Upper lobe of right lung (tissue), 1 donor: ENCODE data around the gene PRKCA. TPM values are rescaled to one million over a fixed set of nuclear protein-coding genes. Genes with fewer than 3 reads are reported as not detected.

ENCODE experiments used
- ATAC-seq: fragments of 200-7000 bp; cut with Tn5 transposase; one replicate; pipeline ENCODE4 v1.9.1; 2020; ENCODE audit warnings: mild to moderate bottlenecking, moderate library complexity
- DNase-seq: peaks from one replicate; pipeline ENCODE4 v3.0.0-alpha.2; 2020
- H3K27ac ChIP-seq: fragments of 200-600 bp; one replicate; pipeline ENCODE4 v1.8.0; 2022
- H3K27me3 ChIP-seq: fragments of 200-600 bp; one replicate; pipeline ENCODE4 v1.8.0; 2022; ENCODE audit warnings: mild to moderate bottlenecking
- H3K36me3 ChIP-seq: fragments of 200-600 bp; one replicate; pipeline ENCODE4 v1.8.0; 2022
- H3K4me1 ChIP-seq: fragments of 200-600 bp; one replicate; pipeline ENCODE4 v1.8.0; 2022
- H3K4me3 ChIP-seq: fragments of 200-600 bp; one replicate; pipeline ENCODE4 v1.8.0; 2022; ENCODE audit warnings: mild to moderate bottlenecking
- H3K9me3 ChIP-seq: fragments of 200-600 bp; one replicate; pipeline ENCODE4 v1.8.0; 2022
- intact Hi-C: fragments of 100-400 bp; cut with DNase I; formaldehyde crosslinking; loops from one replicate; pipeline ENCODE4 v1.11.0; 2022
- total RNA-seq: library from RNA; stranded (reverse); fragmentation: NEBNext Ultra II Directional; extraction: Animal tissue kit (Norgen Biotek cat#: 25700); gene quantifications from one replicate; pipeline ENCODE4 v1.2.1, GENCODE V29; 2021
- TF ChIP-seq, protein P1 (sequence below): fragments of 200-600 bp; IDR thresholded peaks from one replicate; pipeline ENCODE4 v1.8.0; 2022; ENCODE audit warnings: antibody characterized with exemption
- donor health status: DM: no; HTN: yes; CAD: no; lungs with severe emphysema.

PRKCA gene
- total RNA-seq, 1 donor from 2014 or later = 43.4 TPM

- Histone ChIP-seq H3K9me3 (no peaks in the 10 kb centered on the region), H3K4me3 (no peak overlapping the region), H3K27ac (no peak overlapping the region), H3K27me3 (no peaks in the 10 kb centered on the region), H3K36me3 (no peaks in the 10 kb centered on the region), H3K4me1 (peaks cover 9% of the 10 kb centered on the region)
- DNase-seq = no peak
- TF ChIP-seq, protein P1, sequence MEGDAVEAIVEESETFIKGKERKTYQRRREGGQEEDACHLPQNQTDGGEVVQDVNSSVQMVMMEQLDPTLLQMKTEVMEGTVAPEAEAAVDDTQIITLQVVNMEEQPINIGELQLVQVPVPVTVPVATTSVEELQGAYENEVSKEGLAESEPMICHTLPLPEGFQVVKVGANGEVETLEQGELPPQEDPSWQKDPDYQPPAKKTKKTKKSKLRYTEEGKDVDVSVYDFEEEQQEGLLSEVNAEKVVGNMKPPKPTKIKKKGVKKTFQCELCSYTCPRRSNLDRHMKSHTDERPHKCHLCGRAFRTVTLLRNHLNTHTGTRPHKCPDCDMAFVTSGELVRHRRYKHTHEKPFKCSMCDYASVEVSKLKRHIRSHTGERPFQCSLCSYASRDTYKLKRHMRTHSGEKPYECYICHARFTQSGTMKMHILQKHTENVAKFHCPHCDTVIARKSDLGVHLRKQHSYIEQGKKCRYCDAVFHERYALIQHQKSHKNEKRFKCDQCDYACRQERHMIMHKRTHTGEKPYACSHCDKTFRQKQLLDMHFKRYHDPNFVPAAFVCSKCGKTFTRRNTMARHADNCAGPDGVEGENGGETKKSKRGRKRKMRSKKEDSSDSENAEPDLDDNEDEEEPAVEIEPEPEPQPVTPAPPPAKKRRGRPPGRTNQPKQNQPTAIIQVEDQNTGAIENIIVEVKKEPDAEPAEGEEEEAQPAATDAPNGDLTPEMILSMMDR = no peak
- intact Hi-C loops = no loop called here
- ATAC-seq = no peak
Measured at GRCh38 chr17:66541461-66542128, 239.2 kb downstream of the PRKCA start.

DNA sequence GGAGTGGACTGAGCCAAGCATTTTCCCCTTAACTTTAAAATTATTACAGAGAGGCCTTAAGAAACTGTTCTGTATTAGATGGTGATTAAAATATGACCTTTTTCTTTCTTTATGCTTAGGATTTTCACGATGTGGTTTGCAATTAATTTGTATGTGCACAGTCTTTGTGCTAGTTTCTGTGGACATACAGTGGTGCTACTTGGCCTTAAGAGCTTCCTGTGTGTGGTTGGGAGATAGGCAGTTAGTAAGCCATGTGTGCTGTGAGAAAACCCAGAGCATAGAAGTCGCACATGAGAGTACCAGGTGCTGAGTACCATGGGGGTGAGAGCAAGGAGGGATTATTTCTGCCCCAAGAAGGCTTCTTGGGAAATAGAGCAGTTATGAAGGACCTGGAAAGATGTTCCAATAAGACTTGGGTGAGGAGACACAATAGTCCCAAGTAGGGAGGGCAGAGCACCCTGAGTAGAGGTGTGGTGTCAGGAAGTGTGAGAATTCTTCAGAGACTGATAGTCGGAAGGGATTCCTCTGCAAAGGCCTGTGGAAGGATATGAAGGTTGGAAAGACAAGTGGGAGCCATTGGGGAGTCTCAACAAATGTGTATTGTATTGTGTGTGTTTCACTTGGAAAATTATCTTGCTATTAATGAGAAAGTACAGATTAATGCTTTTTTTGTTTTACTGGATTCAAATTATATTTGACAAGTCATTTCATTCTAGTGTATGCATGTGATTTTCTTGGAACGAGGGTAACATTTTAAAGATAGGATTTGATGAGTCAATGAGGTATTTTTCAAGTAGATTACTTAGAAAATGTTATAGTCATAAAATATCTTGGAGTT, 239.9 kb downstream of the PRKCA start:
- Histone ChIP-seq H3K4me3 (no peak overlapping the region), H3K4me1 (peaks cover 9% of the 10 kb centered on the region), H3K36me3 (no peaks in the 10 kb centered on the region), H3K27me3 (no peaks in the 10 kb centered on the region), H3K9me3 (no peaks in the 10 kb centered on the region), H3K27ac (no peak overlapping the region)
- DNase-seq (no peak), ATAC-seq (peak; percentile 52)
- TF ChIP-seq, protein P1 = no peak
- intact Hi-C loops = no loop called here

DNA sequence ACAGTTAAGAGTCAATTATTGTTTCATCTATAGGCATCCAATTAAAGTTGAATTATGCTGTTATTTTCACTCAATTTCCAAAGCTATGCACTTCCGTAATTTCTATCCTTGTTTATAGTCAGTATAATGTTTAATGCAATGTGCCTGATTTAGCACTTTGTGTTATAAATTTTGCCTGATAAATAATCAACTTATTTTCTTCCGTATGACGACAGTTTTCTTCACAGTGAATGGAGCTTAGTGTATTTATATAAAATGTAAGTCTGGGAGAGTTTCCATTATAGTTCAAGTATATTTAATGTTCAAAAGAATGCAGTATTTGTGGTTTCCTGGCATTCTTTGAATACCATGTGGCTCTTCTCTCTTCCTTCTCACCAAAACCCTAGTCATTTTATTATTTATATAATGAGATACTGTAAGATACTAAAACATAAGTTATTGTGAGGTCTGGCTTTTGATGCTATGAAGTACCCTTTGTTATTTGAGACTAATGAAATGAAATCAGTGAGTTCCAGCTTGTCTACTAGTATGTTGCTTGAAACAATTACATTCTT, 240.6 kb downstream of the PRKCA start:
- no peaks in the 10 kb centered on the region for H3K9me3 ChIP-seq
- H3K36me3 ChIP-seq = no peaks in the 10 kb centered on the region
- TF ChIP-seq, protein P1 = no peak
- H3K27me3 ChIP-seq = no peaks in the 10 kb centered on the region
- H3K27ac ChIP-seq = no peak overlapping the region
- no peak for ATAC-seq
- no peak for DNase-seq
- intact Hi-C loops = no loop called here
- H3K4me3 ChIP-seq = no peak overlapping the region
- peaks cover 16% of the 10 kb centered on the region for H3K4me1 ChIP-seq

GRCh38 chr17:66543526-66543925, 241.1 kb downstream of the PRKCA start:
- intact Hi-C loops = no loop called here
- Histone ChIP-seq H3K27me3 (no peaks in the 10 kb centered on the region), H3K36me3 (no peaks in the 10 kb centered on the region), H3K4me3 (no peak overlapping the region), H3K9me3 (no peaks in the 10 kb centered on the region), H3K27ac (no peak overlapping the region), H3K4me1 (peaks cover 21% of the 10 kb centered on the region)
- DNase-seq (no peak), ATAC-seq (no peak)
- TF ChIP-seq, protein P1 = no peak

DNA sequence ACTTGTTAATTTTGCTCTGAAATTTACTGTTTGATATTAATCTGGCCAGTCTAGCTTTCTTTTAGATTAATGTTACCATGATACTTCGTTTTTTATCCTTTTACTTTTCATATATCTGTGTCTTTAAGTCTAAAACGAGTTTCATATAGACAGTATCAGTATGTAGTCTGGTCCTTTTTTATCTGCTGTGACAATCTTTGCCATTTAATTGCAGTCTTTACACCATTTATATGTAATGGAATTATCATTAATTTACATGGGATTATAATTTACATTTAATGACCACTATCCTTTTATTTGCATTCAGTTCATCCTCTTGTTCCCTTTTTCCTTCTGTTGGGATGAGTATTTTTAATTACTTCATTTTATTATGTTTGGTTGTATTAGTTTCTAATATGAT, 243.5 kb downstream of the PRKCA start:
- intact Hi-C loops = no loop called here
- DNase-seq = no peak
- Histone ChIP-seq H3K36me3 (no peaks in the 10 kb centered on the region), H3K27me3 (no peaks in the 10 kb centered on the region), H3K4me1 (peaks cover 31% of the 10 kb centered on the region), H3K4me3 (no peak overlapping the region), H3K9me3 (no peaks in the 10 kb centered on the region), H3K27ac (no peak overlapping the region)
- TF ChIP-seq, protein P1 = no peak
- ATAC-seq = no peak
